HT1080 (cell line): ENCODE results near the gene DCLRE1C. TPM values are rescaled to one million over a fixed set of nuclear protein-coding genes. Genes with fewer than 3 reads are reported as not detected.
"Not testable (repeated sequence)": the region's sequence is repeated elsewhere in the genome, so short reads cannot be mapped to it uniquely, and the experiment has no call there.

ENCODE experiments used
- DNase-seq: peaks from one replicate; pipeline ENCODE4 v3.0.0-alpha.2; 2015; ENCODE audit warnings: low read depth
- total RNA-seq: library from RNA; depleted of rRNA; stranded (reverse); fragments of >200 nt; shearing (Covaris generic); gene quantifications from 2 replicates; pipeline ENCODE4 v1.2.3, GENCODE V29; 2014

DCLRE1C gene
- total RNA-seq, 1 experiment from 2014 or later: 4.6 TPM

- DNase-seq: no peak
These were observed 6.6 kb downstream of the DCLRE1C start for GRCh38 chr10:14947268-14947667.

GRCh38 chr10:14945108-14945507 lies 8.8 kb downstream of the DCLRE1C start:
- DNase-seq: no peak

GRCh38 chr10:14942950-14943338 lies 11.0 kb downstream of the DCLRE1C start:
- DNase-seq: not testable (repeated sequence)

- not testable (repeated sequence) for DNase-seq
These were observed 11.5 kb downstream of the DCLRE1C start for GRCh38 chr10:14942147-14942949.

- peak; percentile 33 for DNase-seq
These were observed 14.9 kb downstream of the DCLRE1C start for GRCh38 chr10:14938971-14939370.

GRCh38 chr10:14936584-14936983 lies 17.3 kb downstream of the DCLRE1C start:
- DNase-seq: no peak

GRCh38 chr10:14930610-14931009 lies 23.3 kb downstream of the DCLRE1C start:
- no peak for DNase-seq

GRCh38 chr10:14926722-14927416 lies 27.0 kb downstream of the DCLRE1C start:
- DNase-seq: no peak

- DNase-seq: no peak
These were observed 27.8 kb downstream of the DCLRE1C start for GRCh38 chr10:14926061-14926470.

GRCh38 chr10:14925268-14925667 lies 28.6 kb downstream of the DCLRE1C start:
- DNase-seq: no peak

- DNase-seq: no peak
These were observed 29.9 kb downstream of the DCLRE1C start for GRCh38 chr10:14924013-14924412.

- no peak for DNase-seq
These were observed 34.9 kb downstream of the DCLRE1C start for GRCh38 chr10:14918964-14919363.

- no peak for DNase-seq
These were observed 36.1 kb downstream of the DCLRE1C start for GRCh38 chr10:14917827-14918226.

- no peak for DNase-seq
These were observed 37.3 kb downstream of the DCLRE1C start for GRCh38 chr10:14916600-14916999.

- no peak for DNase-seq
These were observed 42.1 kb downstream of the DCLRE1C start for GRCh38 chr10:14911801-14912200.

GRCh38 chr10:14910953-14911352 lies 42.9 kb downstream of the DCLRE1C start:
- DNase-seq: no peak

GRCh38 chr10:14909101-14909500 lies 44.8 kb downstream of the DCLRE1C start:
- no peak for DNase-seq

GRCh38 chr10:14907591-14907990 lies 46.3 kb downstream of the DCLRE1C start:
- DNase-seq: not testable (repeated sequence)

- DNase-seq: no peak
These were observed 47.1 kb downstream of the DCLRE1C start for GRCh38 chr10:14906765-14907164.

- no peak for DNase-seq
These were observed 48.0 kb downstream of the DCLRE1C start for GRCh38 chr10:14905890-14906289.

GRCh38 chr10:14904864-14905263 lies 49.0 kb downstream of the DCLRE1C start:
- DNase-seq: no peak

- peak; percentile 37 for DNase-seq
These were observed 49.6 kb downstream of the DCLRE1C start for GRCh38 chr10:14904316-14904732.

- no peak for DNase-seq
These were observed 62.7 kb downstream of the DCLRE1C start for GRCh38 chr10:14891151-14891550.
